Vagina (tissue), 2 donors: Measurements from ENCODE around the gene NCAPD2.

Source experiments
- POLR2A ChIP-seq, 2 donors: fragments of 450-650 bp; IDR thresholded peaks; one replicate each; pipeline ENCODE4 v1.6.1; 2017; ENCODE audit warnings: antibody characterized with exemption in 2 of 2, mild to moderate bottlenecking in 2 of 2, moderate library complexity in 2 of 2
- POLR2AphosphoS5 ChIP-seq, 2 donors: sonication (generic); formaldehyde crosslinking; IDR thresholded peaks; one replicate each; pipeline ENCODE4 v1.9.0; 2017; ENCODE audit warnings: antibody characterized with exemption in 2 of 2, mild to moderate bottlenecking in 2 of 2, low read depth in 1 of 2; ENCODE audit not compliant: insufficient read depth in 1 of 2
- TF ChIP-seq, protein P1 (sequence below), 3 experiments: fragments of 450-650 bp in 2 of 3; fragments of 200-600 bp in 1 of 3; sonication (generic) in 1 of 3; IDR thresholded peaks; one replicate each; pipeline ENCODE4 v1.5.1; 2017 to 2019; ENCODE audit warnings: antibody characterized with exemption in 3 of 3, mild to moderate bottlenecking in 2 of 3, moderate library complexity in 2 of 3

DNA sequence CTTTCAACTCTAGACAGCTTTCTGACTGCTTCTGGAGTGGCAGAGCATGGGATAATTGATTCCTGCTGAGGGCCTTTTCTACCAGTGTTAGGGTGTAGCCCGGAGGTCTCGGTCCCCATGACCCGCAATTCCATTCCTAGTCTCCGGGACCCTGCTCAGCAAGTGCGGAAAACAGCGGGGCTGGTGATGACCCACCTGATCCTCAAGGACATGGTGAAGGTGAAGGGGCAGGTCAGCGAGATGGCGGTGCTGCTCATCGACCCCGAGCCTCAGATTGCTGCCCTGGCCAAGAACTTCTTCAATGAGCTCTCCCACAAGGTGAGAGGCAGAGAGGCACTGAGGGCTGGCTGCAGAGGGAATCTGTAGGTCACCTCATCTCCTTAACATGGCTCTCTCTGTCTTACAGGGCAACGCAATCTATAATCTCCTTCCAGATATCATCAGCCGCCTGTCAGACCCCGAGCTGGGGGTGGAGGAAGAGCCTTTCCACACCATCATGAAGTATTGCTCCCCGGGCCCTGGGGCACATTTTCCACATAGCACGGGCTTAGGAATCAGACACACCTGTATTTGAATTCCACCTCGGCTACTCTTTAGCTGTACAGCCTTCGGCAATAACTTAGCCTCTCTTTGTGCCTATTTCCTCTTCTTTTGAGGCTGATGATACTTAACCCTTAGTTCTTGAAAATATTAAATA is 34.8 kb downstream of the NCAPD2 start:
- TF ChIP-seq, protein P1, sequence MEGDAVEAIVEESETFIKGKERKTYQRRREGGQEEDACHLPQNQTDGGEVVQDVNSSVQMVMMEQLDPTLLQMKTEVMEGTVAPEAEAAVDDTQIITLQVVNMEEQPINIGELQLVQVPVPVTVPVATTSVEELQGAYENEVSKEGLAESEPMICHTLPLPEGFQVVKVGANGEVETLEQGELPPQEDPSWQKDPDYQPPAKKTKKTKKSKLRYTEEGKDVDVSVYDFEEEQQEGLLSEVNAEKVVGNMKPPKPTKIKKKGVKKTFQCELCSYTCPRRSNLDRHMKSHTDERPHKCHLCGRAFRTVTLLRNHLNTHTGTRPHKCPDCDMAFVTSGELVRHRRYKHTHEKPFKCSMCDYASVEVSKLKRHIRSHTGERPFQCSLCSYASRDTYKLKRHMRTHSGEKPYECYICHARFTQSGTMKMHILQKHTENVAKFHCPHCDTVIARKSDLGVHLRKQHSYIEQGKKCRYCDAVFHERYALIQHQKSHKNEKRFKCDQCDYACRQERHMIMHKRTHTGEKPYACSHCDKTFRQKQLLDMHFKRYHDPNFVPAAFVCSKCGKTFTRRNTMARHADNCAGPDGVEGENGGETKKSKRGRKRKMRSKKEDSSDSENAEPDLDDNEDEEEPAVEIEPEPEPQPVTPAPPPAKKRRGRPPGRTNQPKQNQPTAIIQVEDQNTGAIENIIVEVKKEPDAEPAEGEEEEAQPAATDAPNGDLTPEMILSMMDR (IDR thresholded peaks at IDR 0.05) = no peak
- TF ChIP-seq POLR2A (IDR thresholded peaks at IDR 0.05) (no peak), POLR2AphosphoS5 (IDR thresholded peaks at IDR 0.05; ENCODE audit: insufficient read depth in 1 of 2, low read depth in 1 of 2) (no peak)
